GM12878 (cell line): ENCODE results near the gene RIPOR3. TPM values are rescaled to one million over a fixed set of nuclear protein-coding genes. Genes with fewer than 3 reads are reported as not detected.

Experiments
- ATAC-seq: fragments of 200-7000 bp; cut with Tn5 transposase; 3 replicates; pipeline ENCODE4 v1.9.1; 2020; ENCODE audit warnings: mild to moderate bottlenecking, moderate library complexity
- BruUV-seq: library from RNA; stranded (reverse); fragments of 400-500 nt; replicated peaks from 2 replicates; lab custom pipeline; 2021; lab: Mats Ljungman, UMichigan
- CTCF ChIA-PET: fragments of 300-600 bp; sonication (Branson Sonifier 250); formaldehyde crosslinking; extraction: SDS; loops from one replicate; lab custom pipeline; 2021; ENCODE audit warnings: inconsistent platforms; lab: Yijun Ruan, JAX
- POLR2A ChIA-PET: fragments of 350-600 bp; formaldehyde crosslinking; extraction: SDS; loops from one replicate; lab custom pipeline; 2021; ENCODE audit warnings: inconsistent platforms; lab: Charles Lee
- RAD21 ChIA-PET: fragments of 300-600 bp; sonication (Branson Sonifier 250); formaldehyde crosslinking; loops from one replicate; lab custom pipeline; 2023; ENCODE audit warnings: antibody characterized with exemption; ENCODE audit not compliant: unreplicated experiment; lab: Charles Lee
- SMC1A ChIA-PET: fragments of 300-600 bp; sonication (Branson Sonifier 250); formaldehyde crosslinking; loops from one replicate; lab custom pipeline; 2023; ENCODE audit not compliant: unreplicated experiment, uncharacterized antibody; lab: Charles Lee
- DNase-seq: peaks from one replicate; pipeline ENCODE4 v3.0.0-alpha.2; 2011; ENCODE audit warnings: low read depth, low spot score
- FAIRE-seq: peaks from 3 replicates; lab custom pipeline; 2011; peaks lifted over from hg19 to GRCh38; lab: Jason Lieb, UNC
- H2AFZ ChIP-seq: 2 replicates; pipeline ENCODE4 v1.6.0; 2011; ENCODE audit warnings: low read depth, low read length, control low read depth; ENCODE audit not compliant: control insufficient read depth
- H3K27ac ChIP-seq: 2 replicates; pipeline ENCODE4 v1.5.1; 2011; ENCODE audit warnings: control low read depth; ENCODE audit not compliant: control insufficient read depth, insufficient read depth
- H3K27me3 ChIP-seq, 2 experiments: replicated peaks in 1 of 2; 2 replicates each; pipeline versions ENCODE4 v1.6.0 to v1.6.1; 2011; ENCODE audit warnings: low read length in 1 of 2; ENCODE audit not compliant: control insufficient read depth in 2 of 2, insufficient read depth in 2 of 2
- H3K36me3 ChIP-seq, 2 experiments: 2 replicates each; pipeline ENCODE4 v1.5.1; 2011; ENCODE audit warnings: low read length in 1 of 2; ENCODE audit not compliant: control insufficient read depth in 2 of 2, insufficient read depth in 2 of 2
- H3K4me1 ChIP-seq: 2 replicates; pipeline ENCODE4 v1.6.1; 2011; ENCODE audit warnings: mild to moderate bottlenecking, low read length, moderate library complexity, mixed read lengths; ENCODE audit not compliant: control insufficient read depth, insufficient read depth
- H3K4me2 ChIP-seq: 2 replicates; pipeline ENCODE4 v1.6.0; 2011; ENCODE audit warnings: control low read depth; ENCODE audit not compliant: control insufficient read depth, insufficient read depth
- H3K4me3 ChIP-seq: fragments of 200-600 bp; sonication (generic); 2 replicates; pipeline ENCODE4 v1.5.1; 2016
- H3K79me2 ChIP-seq: 2 replicates; pipeline ENCODE4 v1.6.0; 2011; ENCODE audit warnings: low read length; ENCODE audit not compliant: control insufficient read depth, insufficient read depth
- H3K9ac ChIP-seq: 2 replicates; pipeline ENCODE4 v1.8.0; 2011; ENCODE audit warnings: low read length, control low read depth, mixed read lengths; ENCODE audit not compliant: control insufficient read depth, insufficient read depth
- H3K9me3 ChIP-seq: replicated peaks from 3 replicates; pipeline ENCODE4 v1.5.1; 2011; ENCODE audit warnings: mild to moderate bottlenecking, low read length; ENCODE audit not compliant: control insufficient read depth, insufficient read depth
- H4K20me1 ChIP-seq: 2 replicates; pipeline ENCODE4 v1.6.0; 2011; ENCODE audit not compliant: control insufficient read depth, insufficient read depth
- BHLHE40 ChIP-seq, 2 experiments: fragments of 450-650 bp in 1 of 2; IDR thresholded peaks; 2 replicates each; pipeline ENCODE4 v1.6.1; 2011 to 2017; ENCODE audit warnings: low read depth in 2 of 2, borderline replicate concordance in 1 of 2, improper control_type of control experiment in 1 of 2, low read length in 1 of 2, mild to moderate bottlenecking in 1 of 2
- CHD2 ChIP-seq: IDR thresholded peaks from 2 replicates; pipeline ENCODE4 v1.6.1; 2011; ENCODE audit warnings: low read depth, low read length, improper control_type of control experiment, borderline replicate concordance
- ETV6 ChIP-seq, 2 experiments: fragments of 450-650 bp in 1 of 2; IDR thresholded peaks in 1 of 2; conservative IDR thresholded peaks in 1 of 2; 2 replicates each; pipeline ENCODE4 v1.6.1; 2014; ENCODE audit warnings: antibody characterized with exemption in 1 of 2, borderline replicate concordance in 1 of 2, low read depth in 1 of 2, mild to moderate bottlenecking in 1 of 2, moderate library complexity in 1 of 2
- MEF2B ChIP-seq: fragments of 450-650 bp; IDR thresholded peaks from 2 replicates; pipeline ENCODE4 v1.6.1; 2018; ENCODE audit warnings: mild to moderate bottlenecking, moderate library complexity; ENCODE audit not compliant: partially characterized antibody, poor library complexity, severe bottlenecking
- RAD21 ChIP-seq: IDR thresholded peaks from 2 replicates; pipeline ENCODE4 v1.6.1; 2011; ENCODE audit warnings: mild to moderate bottlenecking, low read depth, low read length, moderate library complexity; ENCODE audit not compliant: insufficient read depth
- RAD51 ChIP-seq: fragments of 450-650 bp; IDR thresholded peaks from 2 replicates; pipeline ENCODE4 v1.6.1; 2016; ENCODE audit warnings: moderate library complexity, mild to moderate bottlenecking, inconsistent platforms
- RCOR1 ChIP-seq: conservative IDR thresholded peaks from 2 replicates; pipeline ENCODE4 v1.6.1; 2012; ENCODE audit warnings: low read depth, low read length, improper control_type of control experiment
- RUNX3 ChIP-seq: IDR thresholded peaks from 2 replicates; pipeline ENCODE4 v1.6.1; 2012; ENCODE audit warnings: low read length, inconsistent platforms
- SMARCA5 ChIP-seq: fragments of 450-650 bp; IDR thresholded peaks from 2 replicates; pipeline ENCODE4 v1.6.1; 2017; ENCODE audit warnings: mild to moderate bottlenecking
- TCF3 ChIP-seq: IDR thresholded peaks from 2 replicates; pipeline ENCODE4 v1.6.1; 2012; ENCODE audit warnings: low read depth, mild to moderate bottlenecking, low read length, borderline replicate concordance; ENCODE audit not compliant: insufficient read depth
- TCF7 ChIP-seq: IDR thresholded peaks from 2 replicates; pipeline ENCODE4 v1.6.1; 2014; ENCODE audit warnings: antibody characterized with exemption, borderline replicate concordance
- ZNF274 ChIP-seq: IDR thresholded peaks from one replicate; pipeline ENCODE4 v1.8.0; 2011; ENCODE audit not compliant: insufficient read length, insufficient read depth
- ZSCAN29 ChIP-seq: fragments of 450-650 bp; IDR thresholded peaks from 2 replicates; pipeline ENCODE4 v1.6.1; 2017; ENCODE audit warnings: mild to moderate bottlenecking, moderate library complexity
- WGBS: methylation state at CpG from one replicate; pipeline ENCODE4 v1.1.6; 2016; ENCODE audit warnings: low lambda C conversion rate; ENCODE audit not compliant: insufficient replicate concordance, insufficient coverage; ENCODE audit errors: missing lambda C conversion rate; 5-methylcytosine and 5-hydroxymethylcytosine counted together
- in situ Hi-C: fragments of 300-500 bp; cut with MboI; formaldehyde crosslinking; loops from 9 replicates; pipeline ENCODE4 v1.14.3; 2018; ENCODE audit warnings: mixed read lengths
- intact Hi-C: fragments of 100-400 bp; cut with micrococcal nuclease; formaldehyde crosslinking; loops from one replicate; pipeline ENCODE4 v1.14.2; 2022; ENCODE audit not compliant: unreplicated experiment
- polyA plus RNA-seq, 11 experiments: library from polyadenylated mRNA; depleted of rRNA in 4 of 11; unstranded in 6 of 11; stranded (reverse) in 5 of 11; fragments of >200 nt; fragmentation: Nextera tagmentation in 4 of 11; fragmentation: Illumina TruSeq in 1 of 11; extraction: Ambion mirVana in 4 of 11; extraction: Trizol in 1 of 11; gene quantifications; 1 replicate in 1 of 11; 2 replicates in 10 of 11; pipeline versions ENCODE4 v1.2.1 to v1.2.3, GENCODE V29; 2011 to 2016; ENCODE audit warnings: inconsistent platforms in 2 of 11, missing spikeins in 2 of 11, low read depth in 1 of 11
- total RNA-seq, 4 experiments: library from RNA; depleted of rRNA in 3 of 4; stranded (reverse); fragments of >200 nt in 3 of 4; fragmentation: Illumina TruSeq in 1 of 4; extraction: Trizol in 1 of 4; gene quantifications; 2 replicates each; pipeline versions ENCODE4 v1.2.1 to v1.2.3, GENCODE V29; 2013 to 2021
- TF ChIP-seq, protein P1 (sequence below), 3 experiments: IDR thresholded peaks in 2 of 3; conservative IDR thresholded peaks in 1 of 3; 2 replicates each; pipeline ENCODE4 v1.5.1; 2011; ENCODE audit warnings: low read depth in 3 of 3, low read length in 3 of 3, mild to moderate bottlenecking in 3 of 3, control low read depth in 2 of 3, moderate library complexity in 2 of 3, inconsistent platforms in 1 of 3, mixed read lengths in 1 of 3; ENCODE audit not compliant: control insufficient read depth in 2 of 3, insufficient read depth in 1 of 3; ENCODE audit errors: extremely low read depth in 1 of 3

RIPOR3 gene
- total and polyA plus RNA-seq, 10 of the 15 experiments (the other 5 are each of a cell fraction or from before 2014, with no cell fraction given), result 0.04 to 0.55 (median 0.12) TPM; not detected in 6

DNA sequence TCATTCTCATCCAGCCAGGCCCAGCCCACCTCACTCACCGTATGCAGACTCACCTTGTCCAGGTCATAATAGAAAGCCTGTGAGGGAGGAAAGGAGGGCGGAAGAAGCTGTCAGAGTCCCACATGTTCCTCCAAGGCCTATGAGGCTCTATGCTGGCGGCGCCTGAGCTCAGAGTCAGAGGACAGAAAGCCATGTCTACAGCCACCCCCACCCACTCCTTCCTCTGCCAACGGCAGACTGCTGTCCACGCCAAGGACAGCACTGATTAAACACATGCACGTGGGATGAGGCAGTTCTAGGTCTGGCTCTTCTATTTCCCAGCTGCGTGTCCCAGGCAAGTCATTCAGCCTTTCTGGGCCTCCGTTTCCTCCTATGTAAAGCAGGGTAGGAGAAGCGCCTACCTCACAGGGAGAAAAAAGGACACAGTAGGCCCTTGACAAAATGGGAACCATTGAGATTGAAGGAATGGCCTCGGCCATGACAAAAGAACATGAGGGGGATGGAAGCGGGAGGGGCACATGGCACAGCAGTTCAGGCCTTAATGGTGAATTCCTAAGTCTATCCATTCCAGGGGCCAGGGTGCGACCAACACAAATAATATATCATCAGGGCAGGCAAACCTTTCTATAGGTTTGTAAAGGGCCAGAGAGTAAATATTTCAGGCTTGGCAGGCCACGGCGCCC lies 80.1 kb downstream of the RIPOR3 start:
- WGBS, result 55% methylated on average over 15 of the region's 15 CpGs
- RAD21 ChIA-PET, result no interaction called here
- no TSS peak for BruUV-seq

More for the DNA sequence above, 80.1 kb downstream of the RIPOR3 start:
- H3K27me3 ChIP-seq, result no peaks in the 10 kb centered on the region; a peak in 1 of 4 replicates
- CTCF ChIA-PET, result interaction anchor here (1.1 kb wide), 1 partner anchor 147 kb away, joined by 3 read pairs; no protein-coding TSS in a partner anchor
- H3K9me3 ChIP-seq, result no peaks in the 10 kb centered on the region
- no peaks in the 10 kb centered on the region for H4K20me1 ChIP-seq
- H3K4me2 ChIP-seq, result no peak overlapping the region
- DNase-seq, result no peak
- SMC1A ChIA-PET, result no interaction called here
- no peaks in the 10 kb centered on the region for H3K36me3 ChIP-seq
- ATAC-seq, result no peak
- no peaks in the 10 kb centered on the region for H3K79me2 ChIP-seq
- POLR2A ChIA-PET, result interaction anchor here (1.0 kb wide), 1 partner anchor 11 kb away, joined by 3 read pairs; no protein-coding TSS in a partner anchor
- TF ChIP-seq RAD51 (no peak), SMARCA5 (no peak), BHLHE40 (IDR thresholded peaks at IDR 0.05; ENCODE audit: borderline replicate concordance in 1 of 2, low read depth in 2 of 2, low read length in 1 of 2) (no peak), ZNF274 (no peak), RAD21 (no peak), TCF3 (no peak), TCF7 (no peak), ZSCAN29 (no peak), MEF2B (no peak), RCOR1 (no peak), ETV6 (conservative IDR thresholded peaks at IDR 0.05 in 1 of 2, IDR thresholded peaks at IDR 0.05 in 1 of 2; ENCODE audit: borderline replicate concordance in 1 of 2, low read depth in 1 of 2) (no peak), RUNX3 (no peak), CHD2 (no peak)
- TF ChIP-seq, protein P1, sequence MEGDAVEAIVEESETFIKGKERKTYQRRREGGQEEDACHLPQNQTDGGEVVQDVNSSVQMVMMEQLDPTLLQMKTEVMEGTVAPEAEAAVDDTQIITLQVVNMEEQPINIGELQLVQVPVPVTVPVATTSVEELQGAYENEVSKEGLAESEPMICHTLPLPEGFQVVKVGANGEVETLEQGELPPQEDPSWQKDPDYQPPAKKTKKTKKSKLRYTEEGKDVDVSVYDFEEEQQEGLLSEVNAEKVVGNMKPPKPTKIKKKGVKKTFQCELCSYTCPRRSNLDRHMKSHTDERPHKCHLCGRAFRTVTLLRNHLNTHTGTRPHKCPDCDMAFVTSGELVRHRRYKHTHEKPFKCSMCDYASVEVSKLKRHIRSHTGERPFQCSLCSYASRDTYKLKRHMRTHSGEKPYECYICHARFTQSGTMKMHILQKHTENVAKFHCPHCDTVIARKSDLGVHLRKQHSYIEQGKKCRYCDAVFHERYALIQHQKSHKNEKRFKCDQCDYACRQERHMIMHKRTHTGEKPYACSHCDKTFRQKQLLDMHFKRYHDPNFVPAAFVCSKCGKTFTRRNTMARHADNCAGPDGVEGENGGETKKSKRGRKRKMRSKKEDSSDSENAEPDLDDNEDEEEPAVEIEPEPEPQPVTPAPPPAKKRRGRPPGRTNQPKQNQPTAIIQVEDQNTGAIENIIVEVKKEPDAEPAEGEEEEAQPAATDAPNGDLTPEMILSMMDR (IDR thresholded peaks at IDR 0.05 in 2 of 3, conservative IDR thresholded peaks at IDR 0.05 in 1 of 3; ENCODE audit: control insufficient read depth in 2 of 3, extremely low read depth in 1 of 3, insufficient read depth in 1 of 3, low read depth in 3 of 3, low read length in 3 of 3), result no peak
- in situ Hi-C loops, result no loop called here
- no peak for FAIRE-seq
- no peak overlapping the region for H2AFZ ChIP-seq
- no peak overlapping the region for H3K9ac ChIP-seq
- H3K27ac ChIP-seq, result no peak overlapping the region
- intact Hi-C loops, result no loop called here
- H3K4me1 ChIP-seq, result no peaks in the 10 kb centered on the region
- H3K4me3 ChIP-seq, result no peak overlapping the region
